ENCODE results near the gene PRRT2.

The PRRT2 gene

GRCh38 chr16:29863669-29863984, 51.6 kb downstream of the PRRT2 start:
- DNase-seq (ENCODE audit: low spot score), result no peak

GRCh38 chr16:29864205-29864604, 52.2 kb downstream of the PRRT2 start:
- DNase-seq (ENCODE audit: low spot score), result no peak
